GM12865 (cell line): ENCODE data around the gene C9orf78.

ENCODE experiments used
- DNase-seq: peaks from one replicate; pipeline ENCODE4 v3.0.0; 2010; ENCODE audit warnings: low read depth
- H3K4me3 ChIP-seq: 2 replicates; pipeline ENCODE4 v1.5.1; 2011; ENCODE audit warnings: mild to moderate bottlenecking, low read depth, low read length, control low read depth
- TF ChIP-seq, protein P1 (sequence below): IDR thresholded peaks from 2 replicates; pipeline ENCODE4 v1.5.1; 2011; ENCODE audit warnings: low read length, control low read depth, low read depth, inconsistent platforms; ENCODE audit not compliant: insufficient read depth; ENCODE audit errors: missing control alignments

The C9orf78 gene

GRCh38 chr9:129873563-129874190 lies 38.6 kb upstream of the C9orf78 start:
- H3K4me3 ChIP-seq: no peak overlapping the region
- TF ChIP-seq, protein P1, sequence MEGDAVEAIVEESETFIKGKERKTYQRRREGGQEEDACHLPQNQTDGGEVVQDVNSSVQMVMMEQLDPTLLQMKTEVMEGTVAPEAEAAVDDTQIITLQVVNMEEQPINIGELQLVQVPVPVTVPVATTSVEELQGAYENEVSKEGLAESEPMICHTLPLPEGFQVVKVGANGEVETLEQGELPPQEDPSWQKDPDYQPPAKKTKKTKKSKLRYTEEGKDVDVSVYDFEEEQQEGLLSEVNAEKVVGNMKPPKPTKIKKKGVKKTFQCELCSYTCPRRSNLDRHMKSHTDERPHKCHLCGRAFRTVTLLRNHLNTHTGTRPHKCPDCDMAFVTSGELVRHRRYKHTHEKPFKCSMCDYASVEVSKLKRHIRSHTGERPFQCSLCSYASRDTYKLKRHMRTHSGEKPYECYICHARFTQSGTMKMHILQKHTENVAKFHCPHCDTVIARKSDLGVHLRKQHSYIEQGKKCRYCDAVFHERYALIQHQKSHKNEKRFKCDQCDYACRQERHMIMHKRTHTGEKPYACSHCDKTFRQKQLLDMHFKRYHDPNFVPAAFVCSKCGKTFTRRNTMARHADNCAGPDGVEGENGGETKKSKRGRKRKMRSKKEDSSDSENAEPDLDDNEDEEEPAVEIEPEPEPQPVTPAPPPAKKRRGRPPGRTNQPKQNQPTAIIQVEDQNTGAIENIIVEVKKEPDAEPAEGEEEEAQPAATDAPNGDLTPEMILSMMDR: no peak
- DNase-seq: no peak

DNA sequence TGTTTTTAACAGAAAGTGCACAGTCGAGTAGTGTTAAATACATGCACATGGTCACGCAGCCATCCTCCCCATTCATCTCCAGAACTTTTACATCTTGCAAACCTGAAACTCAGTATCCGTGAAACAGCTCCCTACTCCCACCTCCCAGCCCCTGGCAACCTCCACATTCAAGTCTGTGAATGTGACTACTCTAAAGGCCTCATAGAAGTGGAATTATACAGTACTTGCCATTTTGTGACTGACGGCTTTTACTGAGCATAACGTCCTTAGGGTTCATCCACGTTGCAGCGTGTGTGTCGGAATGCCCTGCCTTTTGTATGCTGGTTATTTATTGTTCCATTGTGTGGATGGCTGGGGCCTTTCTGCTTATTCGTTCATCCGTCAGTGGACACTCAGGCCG lies 36.0 kb upstream of the C9orf78 start:
- TF ChIP-seq, protein P1: no peak

DNA sequence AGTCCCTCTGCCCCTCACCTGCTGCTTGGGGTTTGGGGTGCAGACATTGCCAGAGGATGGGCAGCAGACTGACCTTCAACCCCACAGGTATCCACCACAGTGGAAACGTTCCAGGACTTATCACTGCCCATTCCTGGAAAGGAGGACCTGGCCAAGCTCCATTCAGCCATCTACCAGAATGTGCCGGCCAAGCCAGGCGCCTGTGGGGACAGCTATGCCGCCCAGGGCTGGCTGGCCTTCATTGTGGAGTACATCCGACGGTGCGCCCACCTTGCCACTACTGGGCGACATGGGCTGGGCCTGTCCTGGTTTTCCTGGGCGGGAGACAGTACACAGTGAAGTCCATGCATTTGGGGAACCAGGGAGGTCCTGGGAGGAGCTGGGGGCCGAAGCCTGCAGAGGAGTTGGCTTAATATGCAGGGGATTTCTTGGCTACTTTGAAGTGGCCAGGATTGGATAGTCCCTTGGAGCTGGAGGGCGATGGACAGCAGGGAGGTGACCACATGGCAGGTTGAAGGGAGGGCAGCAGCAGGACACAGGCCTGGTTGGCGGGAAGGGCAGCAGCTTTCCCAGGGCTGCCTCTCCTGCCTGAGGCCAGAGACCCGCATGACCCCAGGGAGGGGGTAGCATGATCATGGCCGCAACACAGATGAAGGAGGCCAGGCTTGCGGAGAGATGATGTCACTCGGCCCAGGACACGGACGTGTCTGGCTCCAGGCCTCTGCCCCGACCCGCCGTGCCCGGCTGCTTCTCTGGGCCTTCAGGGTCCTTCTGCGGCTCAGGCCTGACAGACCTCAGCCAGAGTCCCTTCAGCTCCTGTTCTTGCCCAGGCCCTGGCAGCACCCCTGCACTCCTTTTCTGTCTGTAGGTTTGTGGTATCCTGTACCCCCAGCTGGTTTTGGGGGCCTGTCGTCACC lies 34.8 kb upstream of the C9orf78 start:
- DNase-seq: no peak
- no peak overlapping the region for H3K4me3 ChIP-seq
- TF ChIP-seq, protein P1: no peak

More for the DNA sequence above, 36.0 kb upstream of the C9orf78 start:
- DNase-seq: no peak
- no peak overlapping the region for H3K4me3 ChIP-seq

DNA sequence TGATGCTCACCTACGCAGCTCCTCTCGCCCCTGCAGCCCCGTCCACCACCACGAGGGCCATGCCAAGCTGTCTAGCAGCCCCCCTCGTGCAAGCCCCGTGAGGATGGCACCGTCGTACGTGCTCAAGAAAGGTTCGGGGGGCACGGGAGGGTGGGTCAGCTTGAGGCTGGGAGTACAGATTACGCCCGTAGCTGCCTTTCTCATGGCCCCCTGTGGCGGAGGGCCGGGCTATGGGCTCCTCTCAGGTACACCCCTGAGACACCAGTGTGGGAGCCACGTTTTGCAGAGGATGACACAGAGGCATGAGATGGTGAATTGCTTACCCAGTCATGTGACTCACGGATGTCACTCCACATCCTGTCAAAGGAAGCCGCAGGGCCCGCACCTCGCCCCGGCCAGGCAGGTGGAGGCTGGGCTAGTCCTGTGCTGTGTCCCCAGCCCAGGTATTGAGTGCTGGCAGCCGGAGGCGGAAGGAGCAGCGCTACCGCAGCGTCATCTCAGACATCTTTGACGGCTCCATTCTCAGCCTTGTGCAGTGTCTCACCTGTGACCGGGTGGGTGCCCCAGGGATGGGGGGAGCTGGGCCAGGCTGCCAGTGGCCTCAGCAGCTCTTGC lies 33.9 kb upstream of the C9orf78 start:
- H3K4me3 ChIP-seq: no peak overlapping the region
- TF ChIP-seq, protein P1: no peak
- DNase-seq: no peak

GRCh38 chr9:129868023-129868871 lies 33.2 kb upstream of the C9orf78 start:
- no peak for DNase-seq
- TF ChIP-seq, protein P1: no peak
- no peak overlapping the region for H3K4me3 ChIP-seq

DNA sequence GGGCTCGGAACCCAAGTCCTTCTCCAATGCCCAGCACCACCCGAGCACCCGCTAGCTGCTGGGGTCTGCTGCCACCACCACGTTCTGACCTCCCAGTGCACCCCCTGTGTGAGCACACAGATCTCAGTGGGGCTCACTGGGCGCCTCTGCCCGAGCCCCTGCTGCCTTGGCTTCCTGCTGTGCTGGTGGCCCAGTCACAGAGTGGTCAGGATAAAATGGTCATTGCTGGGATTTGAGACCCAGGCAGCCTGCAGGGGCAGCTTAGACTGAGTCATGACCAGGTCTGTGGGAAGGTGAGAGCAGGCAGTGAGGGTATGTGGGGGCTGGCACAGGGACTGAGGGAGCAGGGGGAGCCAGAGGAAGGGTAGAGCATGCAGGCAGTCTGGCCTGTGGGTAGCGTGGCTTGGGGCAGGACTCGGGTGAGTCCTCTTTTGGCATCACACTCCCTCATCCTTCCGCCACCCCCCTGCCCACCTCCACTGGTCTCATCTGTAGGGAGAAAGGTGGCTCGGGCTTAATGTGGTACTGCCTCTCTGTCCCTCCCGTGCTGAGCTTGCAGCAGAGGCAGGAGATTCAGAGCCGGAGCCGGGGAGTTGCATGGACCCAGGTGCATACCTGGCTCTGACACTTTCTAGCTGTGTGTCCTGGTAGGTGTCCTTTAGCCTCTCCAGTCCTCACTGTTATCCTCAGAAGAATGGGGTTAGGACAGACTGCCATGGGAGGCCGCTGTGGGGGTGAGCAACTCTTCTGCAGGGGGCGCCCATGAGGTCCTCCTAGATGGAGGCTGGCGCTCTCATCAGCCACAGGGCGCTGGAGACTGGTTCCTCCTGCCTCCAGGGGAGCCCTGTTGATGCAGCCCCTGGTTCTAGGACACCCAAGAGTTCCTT lies 32.3 kb upstream of the C9orf78 start:
- TF ChIP-seq, protein P1: no peak
- H3K4me3 ChIP-seq: no peak overlapping the region
- DNase-seq: no peak
